Liver (tissue), 9 donors: Measurements from ENCODE around the gene NUDT16L1. TPM values are rescaled to one million over a fixed set of nuclear protein-coding genes. Genes with fewer than 3 reads are reported as not detected.

ENCODE experiments used
- DNase-seq: peaks from one replicate; pipeline ENCODE4 v3.0.0-alpha.2; 2017; ENCODE audit warnings: low spot score
- H3K27ac ChIP-seq, 2 donors: one replicate each; pipeline ENCODE4 v1.7.0; 2013; ENCODE audit warnings: inconsistent platforms in 2 of 2, low read length in 2 of 2, control low read depth in 1 of 2, low read depth in 1 of 2, mild to moderate bottlenecking in 1 of 2
- H3K27me3 ChIP-seq, 4 donors: one replicate each; pipeline versions ENCODE4 v1.6.1 to v1.7.0; 2013; ENCODE audit warnings: low read length in 3 of 4, inconsistent platforms in 1 of 4, mild to moderate bottlenecking in 1 of 4, moderate library complexity in 1 of 4; ENCODE audit not compliant: control insufficient read depth in 4 of 4, insufficient read depth in 4 of 4
- H3K36me3 ChIP-seq, 4 donors: one replicate each; pipeline versions ENCODE4 v1.6.1 to v1.7.0; 2013; ENCODE audit warnings: low read length in 3 of 4, mild to moderate bottlenecking in 3 of 4, low read depth in 1 of 4, moderate library complexity in 1 of 4; ENCODE audit not compliant: control insufficient read depth in 4 of 4, insufficient read depth in 3 of 4
- H3K4me1 ChIP-seq, 4 donors: one replicate each; pipeline versions ENCODE4 v1.6.1 to v1.7.0; 2013; ENCODE audit warnings: low read length in 3 of 4, mild to moderate bottlenecking in 3 of 4, moderate library complexity in 1 of 4; ENCODE audit not compliant: control insufficient read depth in 4 of 4, insufficient read depth in 4 of 4
- H3K4me3 ChIP-seq, 3 donors: one replicate each; pipeline versions ENCODE4 v1.6.1 to v1.7.0; 2013; ENCODE audit warnings: low read length in 3 of 3, control low read depth in 1 of 3, low read depth in 1 of 3, mild to moderate bottlenecking in 1 of 3
- H3K9ac ChIP-seq, 2 donors: one replicate each; pipeline ENCODE4 v1.7.0; 2013; ENCODE audit warnings: low read length in 2 of 2, mild to moderate bottlenecking in 2 of 2, moderate library complexity in 2 of 2, control low read depth in 1 of 2, low read depth in 1 of 2
- H3K9me3 ChIP-seq, 4 donors: one replicate each; pipeline versions ENCODE4 v1.6.1 to v1.7.0; 2013; ENCODE audit warnings: low read length in 3 of 4; ENCODE audit not compliant: control insufficient read depth in 4 of 4
- FOXA2 ChIP-seq: IDR thresholded peaks from 2 replicates; pipeline ENCODE4 v1.6.1; 2016; ENCODE audit warnings: antibody characterized with exemption
- HNF4A ChIP-seq, 2 donors: conservative IDR thresholded peaks; 2 replicates each; pipeline ENCODE4 v1.6.1; 2016; ENCODE audit warnings: antibody characterized with exemption in 2 of 2, mild to moderate bottlenecking in 2 of 2
- HNF4G ChIP-seq: IDR thresholded peaks from 2 replicates; pipeline ENCODE4 v1.6.1; 2016; ENCODE audit warnings: antibody characterized with exemption
- JUND ChIP-seq, 2 donors: IDR thresholded peaks; 2 replicates each; pipeline ENCODE4 v1.6.1; 2016; ENCODE audit warnings: antibody characterized with exemption in 2 of 2
- NR2F2 ChIP-seq: IDR thresholded peaks from 2 replicates; pipeline ENCODE4 v1.6.1; 2016; ENCODE audit warnings: antibody characterized with exemption
- RAD21 ChIP-seq, 2 donors: IDR thresholded peaks; 2 replicates each; pipeline ENCODE4 v1.6.1; 2016; ENCODE audit warnings: antibody characterized with exemption in 2 of 2, mild to moderate bottlenecking in 2 of 2
- RXRA ChIP-seq, 2 donors: IDR thresholded peaks; 2 replicates each; pipeline ENCODE4 v1.6.1; 2017 to 2018; ENCODE audit warnings: antibody characterized with exemption in 2 of 2, mild to moderate bottlenecking in 1 of 2
- SP1 ChIP-seq: IDR thresholded peaks from 2 replicates; pipeline ENCODE4 v1.6.1; 2018; ENCODE audit warnings: antibody characterized with exemption, mild to moderate bottlenecking
- YY1 ChIP-seq: IDR thresholded peaks from 2 replicates; pipeline ENCODE4 v1.6.1; 2016; ENCODE audit warnings: antibody characterized with exemption, mild to moderate bottlenecking
- WGBS: extraction: QIAGEN DNeasy Blood & Tissue Kit; methylation state at CpG from one replicate; pipeline ENCODE4 v1.1.7; 2013; 5-methylcytosine and 5-hydroxymethylcytosine counted together
- polyA plus RNA-seq, 2 donors: library from polyadenylated mRNA; stranded (reverse) in 1 of 2; unstranded in 1 of 2; fragments of 200-250 nt in 1 of 2; fragments of >200 nt in 1 of 2; fragmentation: Nextera tagmentation in 1 of 2; extraction: Ambion mirVana in 1 of 2; gene quantifications; one replicate each; pipeline versions ENCODE4 v1.2.1 to v1.2.3, GENCODE V29; 2013 to 2015
- total RNA-seq, 2 donors: library from RNA; depleted of rRNA; stranded (reverse); fragments of >200 nt; gene quantifications; one replicate each; pipeline ENCODE4 v1.2.3, GENCODE V29; 2014
- TF ChIP-seq, protein P1 (sequence below): IDR thresholded peaks from 2 replicates; pipeline ENCODE4 v1.6.1; 2016; ENCODE audit warnings: antibody characterized with exemption
- TF ChIP-seq, protein P2 (sequence below): IDR thresholded peaks from 2 replicates; pipeline ENCODE4 v1.6.1; 2016; ENCODE audit warnings: antibody characterized with exemption
- TF ChIP-seq, protein P3 (sequence below): IDR thresholded peaks from 2 replicates; pipeline ENCODE4 v1.6.1; 2016; ENCODE audit warnings: antibody characterized with exemption, mild to moderate bottlenecking
- TF ChIP-seq, protein P4 (sequence below): fragments of 150-350 bp; IDR thresholded peaks from 2 replicates; pipeline ENCODE4 v1.5.1; 2017; ENCODE audit warnings: improper control_type of control experiment, low read depth, low read length; ENCODE audit not compliant: missing input control
- donor health status: healthy.
- donor health status: healthy.
- donor health status: healthy.
- donor health status: healthy.
- donor health status: healthy.

The NUDT16L1 gene
- total and polyA plus RNA-seq, 4 donors, result 22.4 to 43.4 (median 36.3) TPM

DNA sequence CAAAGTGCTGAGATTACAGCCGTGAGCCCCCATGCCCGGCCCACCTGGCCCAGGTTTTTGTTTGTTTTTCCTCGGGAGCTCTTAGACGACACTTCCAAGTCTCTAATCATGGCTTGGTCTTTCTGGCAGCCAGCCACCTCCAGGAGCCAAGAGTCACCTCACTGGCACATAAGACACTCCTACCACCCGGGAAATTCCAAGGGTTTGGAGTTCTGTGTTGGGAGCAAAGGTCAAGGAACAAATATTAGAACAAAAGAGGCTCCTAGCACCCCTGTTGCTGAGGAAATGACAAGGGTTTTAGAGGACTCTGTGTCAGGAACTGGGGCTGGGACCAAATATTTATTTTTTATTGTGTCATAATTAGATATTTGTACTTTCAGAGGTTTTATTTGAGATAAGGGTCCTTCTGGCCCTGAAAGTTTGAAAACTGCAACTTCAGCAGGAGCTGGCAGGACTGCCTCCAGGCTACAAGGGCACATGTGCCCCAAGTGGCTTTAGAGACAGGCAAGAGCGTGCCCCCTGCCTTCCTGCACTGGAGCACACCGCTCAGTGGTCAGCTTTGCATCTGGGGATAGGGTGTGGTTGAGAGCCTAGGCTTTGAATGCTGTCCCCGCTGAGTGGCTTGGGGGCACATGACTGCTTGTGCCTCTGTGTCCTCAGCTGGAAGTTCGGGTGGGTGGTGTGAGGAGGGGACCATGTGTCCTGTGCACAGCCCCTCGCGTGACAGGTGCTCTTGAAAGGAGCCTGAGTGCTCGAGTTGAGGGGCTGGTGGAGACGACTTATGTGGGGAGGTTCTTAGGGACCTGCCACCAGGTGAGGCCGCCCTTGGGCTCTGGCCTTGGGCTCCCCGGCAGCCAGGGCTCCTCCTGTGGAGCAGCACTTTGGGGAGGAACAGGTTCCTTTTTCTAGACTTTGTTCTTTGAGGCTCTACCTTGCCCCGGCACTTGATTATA lies 39.1 kb upstream of the NUDT16L1 start:
- no peaks in the 10 kb centered on the region for H3K9me3 ChIP-seq
- TF ChIP-seq HNF4A (conservative IDR thresholded peaks at IDR 0.05), result peak; percentile 38 to 69
- no peak for TF ChIP-seq JUND (IDR thresholded peaks at IDR 0.05)
- TF ChIP-seq RXRA (IDR thresholded peaks at IDR 0.05), result peak; percentile 25 to 28
- peak; percentile 27 for TF ChIP-seq SP1

DNA sequence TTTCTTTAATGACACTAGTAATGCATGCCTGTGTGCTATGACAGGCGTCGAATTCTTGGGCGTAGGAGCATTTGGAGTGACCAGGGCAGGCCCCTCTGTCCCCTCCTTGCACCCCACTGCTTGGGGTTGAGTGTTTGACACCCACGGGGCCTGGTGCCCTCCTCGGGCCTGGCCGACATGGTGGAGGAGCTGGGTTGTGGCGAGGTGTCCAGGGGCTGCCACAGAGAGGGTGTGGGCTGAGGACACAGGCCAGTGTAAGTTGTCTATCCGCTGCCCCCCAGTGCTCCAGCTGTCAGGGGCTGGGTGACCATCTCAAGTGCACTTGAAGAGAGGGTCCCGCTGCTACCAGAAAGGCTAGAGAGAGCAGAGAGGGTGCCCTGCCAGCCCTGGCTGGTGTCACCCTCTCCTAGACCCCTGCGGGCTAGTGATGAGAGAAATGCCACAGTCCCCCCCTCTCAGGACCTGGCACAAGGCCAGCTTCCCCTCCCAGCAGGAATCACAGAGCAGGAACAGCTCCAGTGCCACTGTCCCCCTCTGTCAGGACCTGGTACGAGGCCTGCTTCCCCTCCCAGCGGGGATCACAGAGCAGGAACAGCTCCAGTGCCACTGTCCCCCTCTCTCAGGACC lies 38.3 kb upstream of the NUDT16L1 start:
- no peaks in the 10 kb centered on the region for H3K27me3 ChIP-seq
- H3K9me3 ChIP-seq, result no peaks in the 10 kb centered on the region
- peak overlapping the region; percentile 87 to 99 for H3K27ac ChIP-seq
- DNase-seq, result no peak
- H3K36me3 ChIP-seq, result peaks cover 2 to 22% (median 12%) of the 10 kb centered on the region in 4 donors
- TF ChIP-seq, protein P1, sequence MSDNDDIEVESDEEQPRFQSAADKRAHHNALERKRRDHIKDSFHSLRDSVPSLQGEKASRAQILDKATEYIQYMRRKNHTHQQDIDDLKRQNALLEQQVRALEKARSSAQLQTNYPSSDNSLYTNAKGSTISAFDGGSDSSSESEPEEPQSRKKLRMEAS, result no peak
- TF ChIP-seq JUND (IDR thresholded peaks at IDR 0.05) (no peak), NR2F2 (no peak), RXRA (IDR thresholded peaks at IDR 0.05) (no peak), HNF4G (no peak), FOXA2 (no peak), RAD21 (IDR thresholded peaks at IDR 0.05) (no peak), YY1 (no peak)
- TF ChIP-seq, protein P2, sequence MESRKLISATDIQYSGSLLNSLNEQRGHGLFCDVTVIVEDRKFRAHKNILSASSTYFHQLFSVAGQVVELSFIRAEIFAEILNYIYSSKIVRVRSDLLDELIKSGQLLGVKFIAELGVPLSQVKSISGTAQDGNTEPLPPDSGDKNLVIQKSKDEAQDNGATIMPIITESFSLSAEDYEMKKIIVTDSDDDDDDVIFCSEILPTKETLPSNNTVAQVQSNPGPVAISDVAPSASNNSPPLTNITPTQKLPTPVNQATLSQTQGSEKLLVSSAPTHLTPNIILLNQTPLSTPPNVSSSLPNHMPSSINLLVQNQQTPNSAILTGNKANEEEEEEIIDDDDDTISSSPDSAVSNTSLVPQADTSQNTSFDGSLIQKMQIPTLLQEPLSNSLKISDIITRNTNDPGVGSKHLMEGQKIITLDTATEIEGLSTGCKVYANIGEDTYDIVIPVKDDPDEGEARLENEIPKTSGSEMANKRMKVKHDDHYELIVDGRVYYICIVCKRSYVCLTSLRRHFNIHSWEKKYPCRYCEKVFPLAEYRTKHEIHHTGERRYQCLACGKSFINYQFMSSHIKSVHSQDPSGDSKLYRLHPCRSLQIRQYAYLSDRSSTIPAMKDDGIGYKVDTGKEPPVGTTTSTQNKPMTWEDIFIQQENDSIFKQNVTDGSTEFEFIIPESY, result no peak
- TF ChIP-seq, protein P3, sequence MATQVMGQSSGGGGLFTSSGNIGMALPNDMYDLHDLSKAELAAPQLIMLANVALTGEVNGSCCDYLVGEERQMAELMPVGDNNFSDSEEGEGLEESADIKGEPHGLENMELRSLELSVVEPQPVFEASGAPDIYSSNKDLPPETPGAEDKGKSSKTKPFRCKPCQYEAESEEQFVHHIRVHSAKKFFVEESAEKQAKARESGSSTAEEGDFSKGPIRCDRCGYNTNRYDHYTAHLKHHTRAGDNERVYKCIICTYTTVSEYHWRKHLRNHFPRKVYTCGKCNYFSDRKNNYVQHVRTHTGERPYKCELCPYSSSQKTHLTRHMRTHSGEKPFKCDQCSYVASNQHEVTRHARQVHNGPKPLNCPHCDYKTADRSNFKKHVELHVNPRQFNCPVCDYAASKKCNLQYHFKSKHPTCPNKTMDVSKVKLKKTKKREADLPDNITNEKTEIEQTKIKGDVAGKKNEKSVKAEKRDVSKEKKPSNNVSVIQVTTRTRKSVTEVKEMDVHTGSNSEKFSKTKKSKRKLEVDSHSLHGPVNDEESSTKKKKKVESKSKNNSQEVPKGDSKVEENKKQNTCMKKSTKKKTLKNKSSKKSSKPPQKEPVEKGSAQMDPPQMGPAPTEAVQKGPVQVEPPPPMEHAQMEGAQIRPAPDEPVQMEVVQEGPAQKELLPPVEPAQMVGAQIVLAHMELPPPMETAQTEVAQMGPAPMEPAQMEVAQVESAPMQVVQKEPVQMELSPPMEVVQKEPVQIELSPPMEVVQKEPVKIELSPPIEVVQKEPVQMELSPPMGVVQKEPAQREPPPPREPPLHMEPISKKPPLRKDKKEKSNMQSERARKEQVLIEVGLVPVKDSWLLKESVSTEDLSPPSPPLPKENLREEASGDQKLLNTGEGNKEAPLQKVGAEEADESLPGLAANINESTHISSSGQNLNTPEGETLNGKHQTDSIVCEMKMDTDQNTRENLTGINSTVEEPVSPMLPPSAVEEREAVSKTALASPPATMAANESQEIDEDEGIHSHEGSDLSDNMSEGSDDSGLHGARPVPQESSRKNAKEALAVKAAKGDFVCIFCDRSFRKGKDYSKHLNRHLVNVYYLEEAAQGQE, result no peak
- TF ChIP-seq, protein P4, sequence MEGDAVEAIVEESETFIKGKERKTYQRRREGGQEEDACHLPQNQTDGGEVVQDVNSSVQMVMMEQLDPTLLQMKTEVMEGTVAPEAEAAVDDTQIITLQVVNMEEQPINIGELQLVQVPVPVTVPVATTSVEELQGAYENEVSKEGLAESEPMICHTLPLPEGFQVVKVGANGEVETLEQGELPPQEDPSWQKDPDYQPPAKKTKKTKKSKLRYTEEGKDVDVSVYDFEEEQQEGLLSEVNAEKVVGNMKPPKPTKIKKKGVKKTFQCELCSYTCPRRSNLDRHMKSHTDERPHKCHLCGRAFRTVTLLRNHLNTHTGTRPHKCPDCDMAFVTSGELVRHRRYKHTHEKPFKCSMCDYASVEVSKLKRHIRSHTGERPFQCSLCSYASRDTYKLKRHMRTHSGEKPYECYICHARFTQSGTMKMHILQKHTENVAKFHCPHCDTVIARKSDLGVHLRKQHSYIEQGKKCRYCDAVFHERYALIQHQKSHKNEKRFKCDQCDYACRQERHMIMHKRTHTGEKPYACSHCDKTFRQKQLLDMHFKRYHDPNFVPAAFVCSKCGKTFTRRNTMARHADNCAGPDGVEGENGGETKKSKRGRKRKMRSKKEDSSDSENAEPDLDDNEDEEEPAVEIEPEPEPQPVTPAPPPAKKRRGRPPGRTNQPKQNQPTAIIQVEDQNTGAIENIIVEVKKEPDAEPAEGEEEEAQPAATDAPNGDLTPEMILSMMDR, result no peak
- H3K4me3 ChIP-seq, result no peak overlapping the region
- no peak overlapping the region for H3K9ac ChIP-seq
- 92% methylated on average over 12 of the region's 12 CpGs for WGBS
- peaks cover 9 to 32% (median 19%) of the 10 kb centered on the region in 4 donors for H3K4me1 ChIP-seq

More for the DNA sequence above, 39.1 kb upstream of the NUDT16L1 start:
- Histone ChIP-seq H3K27me3 (no peaks in the 10 kb centered on the region), H3K4me1 (peaks cover 9 to 30% (median 20%) of the 10 kb centered on the region in 4 donors), H3K27ac (peak overlapping the region; percentile 87 to 99), H3K9ac (no peak overlapping the region), H3K36me3 (peaks cover 2 to 22% (median 10%) of the 10 kb centered on the region in 4 donors), H3K4me3 (no peak overlapping the region)
- 62% methylated on average over 16 of the region's 16 CpGs for WGBS
- no peak for DNase-seq
